Neural progenitor cell (in vitro differentiated cells): ENCODE measurements around the gene KDM7A.

Experiments used
- EZH2 ChIP-seq: fragments of 200-600 bp; sonication (generic); IDR thresholded peaks from 2 replicates; pipeline ENCODE4 v1.6.1; 2017; ENCODE audit warnings: antibody characterized with exemption, mild to moderate bottlenecking, moderate library complexity
- EZH2phosphoT487 ChIP-seq: fragments of 200-600 bp; sonication (generic); IDR thresholded peaks from 2 replicates; pipeline ENCODE4 v1.6.1; 2017; ENCODE audit warnings: antibody characterized with exemption
- TF ChIP-seq, protein P1 (sequence below): fragments of 200-600 bp; sonication (generic); IDR thresholded peaks from 2 replicates; pipeline ENCODE4 v1.5.1; 2017; ENCODE audit warnings: antibody characterized with exemption, mild to moderate bottlenecking

DNA sequence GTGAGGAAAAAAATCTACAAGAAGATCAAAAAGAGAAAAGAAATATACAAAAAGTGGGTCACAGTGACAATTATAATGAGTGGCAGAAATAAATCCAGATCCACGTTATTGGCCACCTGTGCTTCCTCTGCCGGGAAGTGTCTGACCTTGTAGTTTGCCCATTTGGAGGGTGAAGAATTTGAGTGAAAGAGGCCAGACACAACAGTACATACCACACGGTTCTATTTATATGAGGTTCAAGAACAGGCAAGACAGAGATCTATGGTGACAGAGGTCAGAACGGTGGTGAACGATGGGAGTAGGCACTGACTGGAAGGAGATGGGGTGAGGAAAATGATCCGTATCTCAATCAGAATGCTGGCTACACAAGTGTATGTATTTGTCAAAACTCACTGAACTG is 131.1 kb downstream of the KDM7A start:
- TF ChIP-seq, protein P1, sequence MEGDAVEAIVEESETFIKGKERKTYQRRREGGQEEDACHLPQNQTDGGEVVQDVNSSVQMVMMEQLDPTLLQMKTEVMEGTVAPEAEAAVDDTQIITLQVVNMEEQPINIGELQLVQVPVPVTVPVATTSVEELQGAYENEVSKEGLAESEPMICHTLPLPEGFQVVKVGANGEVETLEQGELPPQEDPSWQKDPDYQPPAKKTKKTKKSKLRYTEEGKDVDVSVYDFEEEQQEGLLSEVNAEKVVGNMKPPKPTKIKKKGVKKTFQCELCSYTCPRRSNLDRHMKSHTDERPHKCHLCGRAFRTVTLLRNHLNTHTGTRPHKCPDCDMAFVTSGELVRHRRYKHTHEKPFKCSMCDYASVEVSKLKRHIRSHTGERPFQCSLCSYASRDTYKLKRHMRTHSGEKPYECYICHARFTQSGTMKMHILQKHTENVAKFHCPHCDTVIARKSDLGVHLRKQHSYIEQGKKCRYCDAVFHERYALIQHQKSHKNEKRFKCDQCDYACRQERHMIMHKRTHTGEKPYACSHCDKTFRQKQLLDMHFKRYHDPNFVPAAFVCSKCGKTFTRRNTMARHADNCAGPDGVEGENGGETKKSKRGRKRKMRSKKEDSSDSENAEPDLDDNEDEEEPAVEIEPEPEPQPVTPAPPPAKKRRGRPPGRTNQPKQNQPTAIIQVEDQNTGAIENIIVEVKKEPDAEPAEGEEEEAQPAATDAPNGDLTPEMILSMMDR: no peak
- no peak for TF ChIP-seq EZH2phosphoT487
- no peak for TF ChIP-seq EZH2
